SK-N-SH treated with all-trans-retinoic acid at 6 μM for 48 hours (cell line): Measurements from ENCODE around the gene CLNK.

Source experiments
- ARNTL ChIP-seq: fragments of 450-650 bp; formaldehyde crosslinking; IDR thresholded peaks from 2 replicates; pipeline ENCODE4 v1.5.0; 2020; ENCODE audit warnings: low read depth, mild to moderate bottlenecking, moderate library complexity, borderline replicate concordance
- ESRRG ChIP-seq: fragments of 250-450 bp; sonication (Bioruptor Pico); IDR thresholded peaks from 2 replicates; pipeline ENCODE4 v1.6.1; 2021; ENCODE audit warnings: mild to moderate bottlenecking
- RARB ChIP-seq: fragments of 250-450 bp; sonication (Bioruptor Pico); IDR thresholded peaks from 2 replicates; pipeline ENCODE4 v1.8.0; 2021; ENCODE audit warnings: mild to moderate bottlenecking, moderate library complexity
- TCF4 ChIP-seq: fragments of 250-450 bp; sonication (Bioruptor Pico); IDR thresholded peaks from 2 replicates; pipeline ENCODE4 v1.8.0; 2021; ENCODE audit warnings: mild to moderate bottlenecking, moderate library complexity, borderline replicate concordance
- ZFP30 ChIP-seq: fragments of 450-650 bp; formaldehyde crosslinking; IDR thresholded peaks from 2 replicates; pipeline ENCODE4 v1.5.0; 2022; ENCODE audit warnings: mild to moderate bottlenecking, moderate library complexity
- TF ChIP-seq, protein P1 (sequence below): fragments of 250-450 bp; sonication (Bioruptor Pico); IDR thresholded peaks from 2 replicates; pipeline ENCODE4 v1.8.0; 2021; ENCODE audit warnings: low read depth, mild to moderate bottlenecking, moderate library complexity, borderline replicate concordance
- TF ChIP-seq, protein P2 (sequence below): fragments of 250-450 bp; sonication (Bioruptor Pico); IDR thresholded peaks from 2 replicates; pipeline ENCODE4 v1.8.0; 2020; ENCODE audit warnings: mild to moderate bottlenecking, moderate library complexity, borderline replicate concordance

DNA sequence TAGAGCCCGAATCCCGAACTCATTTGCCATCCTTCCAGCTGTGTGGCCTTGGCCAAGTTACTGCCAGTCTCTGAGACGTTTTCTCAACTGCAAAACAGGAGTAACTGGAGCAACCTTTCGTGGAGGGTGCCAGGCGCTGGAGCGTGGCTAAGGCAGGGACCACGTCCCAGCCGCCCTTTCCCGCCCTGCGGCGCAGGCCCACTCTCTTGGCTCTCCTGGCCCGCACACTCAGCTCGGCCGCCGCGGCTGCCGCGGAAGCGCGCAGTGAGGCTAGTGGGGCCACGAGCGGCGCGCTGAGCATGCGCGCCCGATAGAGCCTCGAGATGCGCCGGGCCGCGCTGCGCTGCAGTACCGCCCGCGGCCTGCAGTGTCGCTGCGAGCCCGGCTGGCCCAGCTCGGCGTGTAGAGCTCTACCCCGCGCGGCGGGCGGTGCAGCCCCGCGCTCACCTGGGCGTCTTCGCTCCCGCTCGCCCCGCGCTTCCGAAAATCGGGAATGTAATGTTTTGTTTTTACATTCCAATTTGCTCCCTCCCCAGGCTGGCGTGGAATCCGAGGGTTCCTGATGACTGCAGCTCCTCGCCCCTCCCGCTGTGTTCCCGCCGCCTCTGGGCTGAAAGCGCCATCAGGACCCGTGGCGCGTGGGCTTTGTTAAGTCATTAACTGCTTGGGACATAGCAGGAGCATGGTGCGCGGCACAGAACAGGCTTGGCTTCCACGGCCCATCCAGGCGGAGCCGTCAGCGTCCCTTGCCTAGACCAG lies 223.3 kb downstream of the CLNK start:
- no peak for TF ChIP-seq TCF4 (CRISPR knock-in tag)
- no peak for TF ChIP-seq ZFP30
- TF ChIP-seq, protein P1, sequence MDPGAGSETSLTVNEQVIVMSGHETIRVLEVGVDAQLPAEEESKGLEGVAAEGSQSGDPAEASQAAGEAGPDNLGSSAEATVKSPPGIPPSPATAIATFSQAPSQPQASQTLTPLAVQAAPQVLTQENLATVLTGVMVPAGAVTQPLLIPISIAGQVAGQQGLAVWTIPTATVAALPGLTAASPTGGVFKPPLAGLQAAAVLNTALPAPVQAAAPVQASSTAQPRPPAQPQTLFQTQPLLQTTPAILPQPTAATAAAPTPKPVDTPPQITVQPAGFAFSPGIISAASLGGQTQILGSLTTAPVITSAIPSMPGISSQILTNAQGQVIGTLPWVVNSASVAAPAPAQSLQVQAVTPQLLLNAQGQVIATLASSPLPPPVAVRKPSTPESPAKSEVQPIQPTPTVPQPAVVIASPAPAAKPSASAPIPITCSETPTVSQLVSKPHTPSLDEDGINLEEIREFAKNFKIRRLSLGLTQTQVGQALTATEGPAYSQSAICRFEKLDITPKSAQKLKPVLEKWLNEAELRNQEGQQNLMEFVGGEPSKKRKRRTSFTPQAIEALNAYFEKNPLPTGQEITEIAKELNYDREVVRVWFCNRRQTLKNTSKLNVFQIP (CRISPR knock-in tag) = no peak
- TF ChIP-seq RARB = no peak
- TF ChIP-seq, protein P2, sequence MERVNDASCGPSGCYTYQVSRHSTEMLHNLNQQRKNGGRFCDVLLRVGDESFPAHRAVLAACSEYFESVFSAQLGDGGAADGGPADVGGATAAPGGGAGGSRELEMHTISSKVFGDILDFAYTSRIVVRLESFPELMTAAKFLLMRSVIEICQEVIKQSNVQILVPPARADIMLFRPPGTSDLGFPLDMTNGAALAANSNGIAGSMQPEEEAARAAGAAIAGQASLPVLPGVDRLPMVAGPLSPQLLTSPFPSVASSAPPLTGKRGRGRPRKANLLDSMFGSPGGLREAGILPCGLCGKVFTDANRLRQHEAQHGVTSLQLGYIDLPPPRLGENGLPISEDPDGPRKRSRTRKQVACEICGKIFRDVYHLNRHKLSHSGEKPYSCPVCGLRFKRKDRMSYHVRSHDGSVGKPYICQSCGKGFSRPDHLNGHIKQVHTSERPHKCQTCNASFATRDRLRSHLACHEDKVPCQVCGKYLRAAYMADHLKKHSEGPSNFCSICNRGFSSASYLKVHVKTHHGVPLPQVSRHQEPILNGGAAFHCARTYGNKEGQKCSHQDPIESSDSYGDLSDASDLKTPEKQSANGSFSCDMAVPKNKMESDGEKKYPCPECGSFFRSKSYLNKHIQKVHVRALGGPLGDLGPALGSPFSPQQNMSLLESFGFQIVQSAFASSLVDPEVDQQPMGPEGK (CRISPR knock-in tag) = no peak
- TF ChIP-seq ESRRG (CRISPR knock-in tag) = no peak
- TF ChIP-seq ARNTL (CRISPR knock-in tag) = no peak
